GM19240 (cell line): ENCODE results near the gene TMOD1.

ENCODE experiments used
- DNase-seq: peaks from one replicate; pipeline ENCODE4 v3.0.0; 2011; ENCODE audit warnings: low spot score; ENCODE audit not compliant: insufficient read length

TMOD1 gene

DNA sequence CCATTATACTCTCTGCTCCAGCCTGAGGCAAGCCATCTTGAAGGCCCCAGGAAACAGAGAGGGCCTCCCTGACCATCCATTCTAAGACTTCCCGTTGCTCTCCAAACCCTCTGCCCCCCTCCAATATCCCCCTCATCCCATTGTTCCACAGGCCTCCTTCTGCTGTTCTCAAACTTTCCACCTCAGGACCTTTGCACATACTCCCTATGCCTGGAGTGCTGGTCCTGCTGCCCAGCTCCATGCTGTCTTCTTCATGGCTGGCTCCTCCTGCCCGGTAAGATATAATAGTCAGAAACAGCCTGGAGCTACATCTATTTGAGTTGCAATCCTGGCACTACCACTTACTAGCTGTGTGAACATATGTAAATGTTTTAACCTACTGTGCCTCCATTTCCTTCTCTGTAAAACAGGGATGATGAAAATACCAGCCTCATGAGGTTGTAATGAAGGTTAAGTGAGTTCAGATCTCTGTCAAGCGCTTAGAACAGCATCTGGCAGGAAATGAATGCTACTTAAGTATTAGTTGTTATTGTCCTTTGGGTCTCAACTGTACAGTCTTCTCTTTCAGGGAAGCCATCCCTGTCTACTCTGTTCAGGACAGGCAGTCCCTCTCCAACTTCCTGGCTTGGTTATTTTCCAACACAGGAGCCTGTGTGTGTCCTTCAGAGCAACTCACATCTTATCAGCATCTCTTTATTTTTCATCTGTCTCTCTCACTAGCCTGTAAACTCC, 45.8 kb downstream of the TMOD1 start:
- DNase-seq = no peak

DNA sequence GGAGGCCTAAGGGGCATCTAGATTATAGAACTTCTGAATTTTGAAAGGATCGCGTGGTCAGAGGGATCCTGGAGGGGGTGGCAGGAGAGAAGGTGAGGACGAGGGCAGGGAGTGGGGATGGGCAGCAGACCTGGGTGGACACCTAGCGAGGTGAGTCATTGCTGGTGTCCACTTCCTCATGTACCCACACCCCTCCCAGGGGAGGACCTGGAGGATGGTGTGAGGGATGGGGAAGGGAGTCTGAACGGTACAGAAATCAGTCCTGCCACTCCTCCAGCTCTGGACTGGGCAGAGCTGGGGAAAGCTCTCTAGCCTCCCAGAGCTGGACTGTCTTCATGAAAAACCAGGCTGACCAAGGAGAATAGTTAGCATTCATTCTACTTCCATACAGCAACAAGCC, 46.9 kb downstream of the TMOD1 start:
- DNase-seq = no peak

DNA sequence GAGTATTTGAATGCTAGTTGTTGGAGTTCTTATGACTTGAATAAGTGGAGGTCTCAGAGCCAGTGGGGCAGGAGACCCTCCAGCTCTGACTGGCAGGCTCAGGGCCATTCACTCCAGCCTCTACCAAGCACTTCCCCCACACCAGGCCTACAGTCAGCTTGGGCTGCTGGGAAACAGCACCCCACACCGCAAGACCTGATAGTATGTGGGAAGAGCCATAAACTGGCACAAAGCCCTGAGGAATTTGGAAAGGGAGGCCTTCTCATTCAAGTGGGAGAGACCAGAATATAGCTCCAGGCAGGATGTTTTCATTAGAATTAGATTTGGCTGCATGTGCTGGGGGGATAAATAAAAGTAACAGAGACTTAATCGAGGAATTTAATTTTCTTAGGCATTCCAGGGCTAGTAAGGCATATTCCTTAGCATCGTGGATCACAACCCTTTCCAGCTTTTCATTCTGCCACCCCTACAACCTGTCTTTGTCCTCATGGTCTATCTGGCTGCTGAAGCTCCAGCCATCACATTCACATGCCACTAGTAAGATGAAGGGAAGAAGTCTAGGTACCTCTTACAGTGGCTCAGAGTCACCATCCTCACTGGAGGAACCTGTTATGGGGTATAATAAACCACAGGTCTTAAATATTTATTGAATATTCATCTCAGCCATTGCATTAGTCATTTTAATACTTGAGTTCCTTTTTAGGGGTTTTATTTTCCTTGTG, 47.5 kb downstream of the TMOD1 start:
- no peak for DNase-seq

DNA sequence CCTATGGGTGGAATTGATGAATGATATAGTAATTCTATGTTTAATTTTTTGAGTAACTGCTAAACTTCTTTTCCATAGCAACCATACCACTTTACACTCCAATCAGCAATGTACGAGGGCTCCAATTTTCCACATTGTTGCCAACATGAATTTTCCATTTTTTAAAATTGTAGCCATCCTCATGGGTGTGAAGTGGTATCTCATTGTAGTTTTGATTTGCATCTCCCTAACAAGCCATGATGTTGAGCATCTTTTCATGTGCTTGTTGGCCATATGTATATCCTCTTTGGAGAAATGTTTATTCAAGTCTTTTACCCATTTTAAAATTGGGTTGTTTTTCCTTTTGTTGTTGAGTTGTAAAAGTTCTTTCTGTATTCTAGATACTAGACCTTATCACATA, 48.9 kb downstream of the TMOD1 start:
- no peak for DNase-seq

DNA sequence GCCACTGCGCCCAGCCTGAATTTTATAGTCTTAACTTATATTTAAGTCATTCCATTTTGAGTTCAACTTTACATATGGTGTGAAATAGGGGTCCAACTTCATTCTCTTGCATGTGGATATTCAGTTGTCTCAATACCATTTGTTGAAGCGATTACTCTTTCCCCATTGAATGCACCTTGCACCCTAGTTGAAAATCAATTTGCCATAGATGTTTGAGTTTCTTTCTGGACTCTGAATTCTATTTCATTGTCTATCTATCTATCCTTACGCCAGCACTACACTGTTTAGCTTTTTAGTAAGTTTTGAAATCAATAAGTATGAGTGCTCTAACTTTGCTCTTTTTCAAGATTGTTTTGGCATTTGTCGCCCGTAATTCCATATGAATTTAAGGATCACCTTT, 49.8 kb downstream of the TMOD1 start:
- no peak for DNase-seq

DNA sequence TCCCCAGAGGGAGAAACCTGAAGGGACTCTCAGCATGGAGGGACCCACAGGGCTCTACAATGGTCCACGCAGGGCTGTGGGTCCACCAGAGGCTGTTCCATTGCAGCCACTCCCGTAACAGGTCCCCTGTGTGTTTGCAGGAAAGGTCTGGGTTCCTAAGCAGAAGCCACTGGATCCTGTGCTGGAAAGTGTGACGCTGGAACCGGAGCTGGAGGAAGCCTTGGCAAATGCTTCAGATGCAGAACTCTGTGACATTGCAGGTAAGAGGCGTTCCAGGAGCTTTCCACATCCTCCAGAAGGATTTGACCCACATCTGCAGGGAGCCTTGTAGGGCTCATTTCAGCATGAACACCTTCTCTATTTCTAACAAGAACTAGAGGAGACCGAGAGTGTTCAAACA, 51.7 kb downstream of the TMOD1 start:
- DNase-seq = no peak

DNA sequence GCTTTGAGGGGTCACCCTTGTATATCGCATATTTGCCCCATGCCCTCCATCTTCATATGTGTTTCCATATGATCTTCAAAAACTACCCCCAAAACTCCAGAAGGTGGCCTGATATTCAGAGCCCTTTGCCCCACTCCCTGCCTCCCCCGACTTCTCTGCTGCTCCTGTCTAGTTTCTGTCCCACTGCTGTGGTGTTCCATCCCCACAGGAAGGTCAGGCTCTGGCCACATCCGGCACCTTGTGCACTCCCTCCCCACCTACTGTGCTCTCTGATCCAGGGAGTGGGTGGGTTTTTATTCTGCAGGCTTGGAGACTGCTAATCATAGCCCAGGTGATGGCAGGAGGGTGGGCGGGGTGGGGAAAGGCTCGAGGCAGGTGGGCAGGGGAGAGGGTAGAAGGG, 52.4 kb downstream of the TMOD1 start:
- no peak for DNase-seq

DNA sequence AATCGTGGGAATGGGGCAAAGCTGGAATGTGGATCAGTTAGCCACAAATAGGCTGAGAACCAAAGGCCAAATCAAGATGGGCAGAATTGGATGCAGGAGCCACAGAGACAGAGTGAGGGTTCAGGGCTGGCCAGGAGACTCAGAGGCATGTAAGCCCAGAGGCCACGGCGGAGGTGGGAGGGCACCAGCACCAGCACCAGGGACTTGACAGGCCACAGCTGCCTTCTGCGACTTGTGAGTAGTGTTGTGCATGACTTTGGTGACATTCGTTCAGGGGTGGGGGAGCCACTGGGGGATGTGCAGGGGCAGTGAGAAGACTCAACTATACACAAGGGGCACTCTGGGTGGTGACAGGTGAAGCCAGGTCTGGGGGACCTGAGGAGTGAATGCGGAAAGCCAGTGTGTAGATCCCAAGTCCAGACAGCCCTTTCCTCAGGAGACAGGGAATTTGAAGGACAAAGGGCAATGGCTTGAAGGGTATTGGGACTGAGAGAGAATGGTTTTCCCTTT, 53.2 kb downstream of the TMOD1 start:
- DNase-seq = no peak

DNA sequence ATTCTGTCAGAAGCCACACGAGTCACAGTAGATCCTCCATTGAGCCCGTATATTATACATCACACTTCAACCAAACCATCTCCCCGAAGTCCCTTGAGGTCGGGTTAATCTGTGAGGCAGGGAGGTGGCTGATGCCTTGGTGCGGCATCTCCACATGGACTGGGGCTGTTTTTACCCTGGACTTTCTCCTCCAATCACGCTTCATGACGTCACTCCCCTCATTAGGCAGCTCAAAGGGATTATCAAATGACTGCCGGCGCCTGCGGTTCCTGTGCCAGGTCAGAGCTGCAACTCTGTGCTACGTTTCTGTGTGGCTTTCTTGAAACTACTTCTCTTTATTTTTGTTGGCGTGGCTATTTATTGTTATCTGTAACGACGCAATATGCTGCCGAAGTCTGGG, 53.7 kb downstream of the TMOD1 start:
- no peak for DNase-seq

DNA sequence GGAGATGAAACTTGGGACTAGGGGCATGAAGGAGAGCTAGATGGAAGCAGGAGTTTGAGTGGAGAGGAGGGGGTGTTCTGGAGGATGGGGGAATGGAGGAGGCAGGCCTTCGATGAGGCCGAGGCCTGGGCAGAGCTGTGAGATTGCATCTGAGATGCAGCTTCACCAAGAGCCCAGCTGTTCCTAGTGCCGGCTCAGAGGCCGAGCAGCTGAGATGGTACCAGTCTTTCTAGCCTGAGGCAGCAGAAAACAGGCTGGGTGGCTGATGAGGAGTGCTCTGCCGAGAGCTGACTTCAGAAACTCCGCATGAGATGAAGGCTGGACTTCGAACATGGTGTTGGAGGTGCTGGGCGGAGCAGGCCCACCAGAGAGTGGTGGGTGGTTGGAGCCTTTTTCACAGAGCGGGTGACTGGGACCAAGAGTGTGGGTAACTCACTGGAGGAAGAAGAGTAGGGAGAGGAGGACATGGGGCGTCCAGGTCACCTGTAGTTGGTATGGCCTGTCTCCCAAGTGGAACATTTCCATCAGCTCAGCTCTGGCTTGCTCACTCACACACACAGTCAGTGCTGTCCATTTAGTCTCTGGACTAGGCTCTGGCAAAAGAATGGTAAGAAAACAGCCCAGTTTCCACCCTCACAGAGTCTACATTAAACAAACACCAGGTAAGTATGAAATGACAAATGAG, 54.7 kb downstream of the TMOD1 start:
- no peak for DNase-seq

DNA sequence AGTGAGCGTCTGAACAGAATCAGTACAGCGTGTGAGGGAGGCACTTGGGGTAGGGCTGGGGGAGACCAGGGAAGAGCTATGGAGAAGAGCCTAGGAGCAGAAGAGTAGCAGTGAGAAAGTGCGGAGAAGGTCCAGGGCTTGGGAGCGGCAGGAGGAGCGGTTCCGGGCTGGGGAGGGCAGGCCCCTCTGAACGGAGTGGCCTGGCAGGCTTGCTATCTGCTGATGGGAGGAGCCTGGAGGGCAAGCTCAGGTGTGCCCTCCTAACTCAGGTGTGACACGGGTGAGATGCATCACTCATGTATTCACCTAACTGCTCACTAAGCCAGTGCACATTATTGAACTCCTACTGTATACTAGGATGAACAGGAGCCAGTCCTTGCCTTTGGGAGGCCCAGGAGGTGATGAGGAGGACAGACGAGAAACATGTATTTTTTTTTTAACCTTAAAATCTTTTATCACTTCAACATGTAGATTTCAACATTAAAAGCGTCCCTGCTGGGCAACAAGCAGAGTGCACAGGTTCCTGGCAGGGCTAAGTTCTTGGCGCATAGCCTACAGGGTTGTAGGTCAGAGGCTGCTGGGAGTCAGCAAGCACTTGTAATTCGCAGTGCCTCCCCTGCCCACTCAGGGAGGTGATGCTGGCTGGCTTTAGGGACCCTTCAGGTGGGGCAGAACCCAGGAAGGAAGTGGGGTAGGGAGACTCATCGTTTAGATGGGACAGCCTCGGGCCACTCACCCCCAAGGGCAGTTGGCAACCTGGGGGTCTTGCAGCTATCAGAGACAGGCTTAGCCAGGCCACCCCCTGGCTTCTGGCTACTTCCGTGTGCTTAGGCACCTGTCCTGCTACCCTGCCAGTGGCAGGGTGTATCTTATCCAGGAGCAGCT, 55.5 kb downstream of the TMOD1 start:
- DNase-seq = no peak

DNA sequence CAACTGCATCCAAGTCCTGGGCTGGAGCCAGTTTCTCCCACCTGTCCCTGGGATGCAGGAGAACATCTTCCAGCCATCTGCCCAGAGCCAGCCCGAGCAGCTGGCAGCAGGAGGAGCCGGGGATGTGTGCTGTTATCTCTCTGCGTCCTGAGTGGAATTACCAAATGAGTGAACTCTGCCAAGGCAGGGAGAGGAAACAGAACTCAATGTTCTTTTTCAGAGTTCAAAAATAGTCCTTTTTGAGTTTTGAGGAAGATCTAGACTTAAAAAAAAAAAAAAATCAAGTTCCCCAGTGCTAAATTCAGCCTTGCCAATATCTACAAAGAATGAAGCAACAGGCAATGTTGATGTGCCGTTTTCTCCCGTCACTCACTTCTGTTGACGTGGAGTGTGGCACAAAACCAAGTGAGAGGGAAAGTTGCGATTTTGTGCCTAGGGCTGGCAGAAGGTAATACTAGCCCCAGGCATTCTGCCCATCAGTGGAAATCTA, 56.2 kb downstream of the TMOD1 start:
- no peak for DNase-seq

DNA sequence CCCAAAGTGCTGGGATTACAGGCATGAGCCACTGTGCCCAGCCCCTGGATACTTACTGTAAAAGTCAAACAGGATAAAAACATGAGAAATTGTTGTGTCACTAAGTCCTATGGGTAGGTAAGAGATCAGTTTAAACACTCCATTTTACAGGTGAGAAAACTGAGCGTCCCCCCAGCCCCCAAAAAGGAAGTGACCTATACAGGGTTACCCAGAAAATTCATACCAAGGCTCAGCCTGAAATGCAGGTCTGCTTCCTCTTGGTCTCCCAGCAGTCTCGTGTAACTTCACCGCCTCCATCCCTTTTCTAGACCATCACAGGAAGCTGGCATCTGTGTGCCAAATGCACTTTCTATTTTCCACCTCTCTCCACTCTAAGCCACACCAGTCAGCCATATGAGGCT, 57.2 kb downstream of the TMOD1 start:
- DNase-seq = no peak

DNA sequence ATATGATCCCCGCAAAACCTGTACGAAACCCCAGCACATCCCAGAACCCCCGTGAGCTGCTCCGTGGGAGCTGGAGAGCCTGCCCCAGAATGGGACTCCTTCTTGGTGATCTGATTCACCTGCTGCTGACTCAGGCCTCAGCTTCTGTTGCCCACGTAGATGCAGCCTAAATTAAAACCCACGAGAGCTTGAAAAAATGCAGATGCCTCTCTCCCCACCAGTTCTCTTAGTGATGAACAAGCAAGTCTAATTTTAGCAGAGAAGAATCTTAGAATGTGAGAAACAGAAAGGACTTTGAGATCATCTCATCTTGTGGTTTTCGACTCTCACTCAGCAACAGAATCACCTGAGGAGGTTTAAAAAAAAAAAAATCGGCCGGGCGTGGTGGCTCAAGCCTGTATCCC, 57.6 kb downstream of the TMOD1 start:
- peak; percentile 35 for DNase-seq

DNA sequence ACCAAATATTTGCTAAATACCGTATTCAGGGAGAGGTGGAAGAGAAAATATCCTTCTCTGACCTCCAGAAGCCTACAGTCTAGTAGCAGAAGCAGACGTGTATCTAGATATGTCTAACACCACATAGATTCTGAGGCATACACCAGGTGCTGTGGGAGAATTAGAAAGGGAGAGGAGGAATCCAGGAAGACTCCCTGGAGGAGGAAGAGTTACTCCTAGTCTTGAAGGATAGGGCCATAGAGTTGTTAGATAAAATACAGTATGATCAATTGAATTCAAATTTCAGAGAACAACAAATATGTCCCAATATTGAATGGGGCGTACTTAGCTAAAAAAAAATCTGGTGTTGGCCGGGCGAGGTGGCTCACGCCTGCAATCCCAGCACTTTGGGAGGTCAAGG, 58.7 kb downstream of the TMOD1 start:
- no peak for DNase-seq

DNA sequence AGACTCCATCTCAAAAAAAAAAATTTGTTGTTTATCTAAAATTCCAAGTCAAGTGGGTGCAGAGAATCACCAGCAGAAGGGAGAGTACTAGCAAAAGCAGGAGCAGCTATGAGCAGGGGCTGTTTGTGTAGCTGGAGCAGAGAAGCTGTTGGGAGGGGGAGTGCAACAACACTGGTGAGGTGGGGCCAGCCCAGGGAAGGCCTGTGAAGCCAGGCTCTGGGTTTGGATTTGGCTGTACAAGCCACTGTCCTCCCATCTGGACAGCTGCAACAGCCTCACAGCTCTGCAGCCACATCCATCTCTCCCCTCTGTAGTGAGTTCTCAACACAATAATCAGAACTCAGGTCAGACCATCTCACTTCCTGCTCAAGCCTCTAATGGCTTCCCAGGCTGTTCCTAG, 59.4 kb downstream of the TMOD1 start:
- no peak for DNase-seq

DNA sequence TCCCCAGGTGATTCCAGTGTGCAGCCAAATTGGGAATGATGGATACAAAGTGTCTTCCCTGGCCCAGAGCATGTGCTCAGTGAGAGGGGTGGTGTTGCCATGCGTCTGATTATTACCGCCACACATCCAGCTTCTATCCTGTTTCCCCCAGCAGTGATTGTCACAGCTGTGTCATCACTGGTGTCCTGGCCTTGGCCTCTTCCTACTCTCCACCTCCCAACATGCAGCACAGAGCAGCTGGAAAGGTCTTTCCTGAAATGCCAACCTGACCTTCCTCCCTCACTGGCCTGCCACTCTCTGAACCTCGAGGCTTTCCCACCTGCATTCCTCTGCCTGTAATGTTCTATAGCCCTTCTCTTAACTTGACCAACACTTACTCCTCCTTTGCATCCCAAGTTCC, 60.0 kb downstream of the TMOD1 start:
- no peak for DNase-seq

DNA sequence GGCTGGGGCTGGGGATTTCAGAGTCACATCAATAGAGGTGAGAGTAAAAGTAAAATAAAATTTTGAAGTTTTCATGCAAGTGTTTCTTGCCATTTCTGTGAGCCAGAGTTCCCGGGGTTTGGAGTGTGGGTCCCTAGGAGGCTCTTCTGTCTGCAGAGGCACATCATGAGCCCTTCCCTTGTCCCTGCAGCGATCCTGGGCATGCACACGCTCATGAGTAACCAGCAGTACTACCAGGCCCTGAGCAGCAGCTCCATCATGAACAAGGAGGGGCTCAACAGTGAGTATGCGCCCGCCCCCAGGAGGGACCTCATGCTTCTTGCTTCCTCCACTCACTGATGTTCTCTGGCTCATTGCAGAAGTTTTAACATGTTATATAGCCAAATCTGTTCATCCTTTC, 61.1 kb downstream of the TMOD1 start:
- no peak for DNase-seq

DNA sequence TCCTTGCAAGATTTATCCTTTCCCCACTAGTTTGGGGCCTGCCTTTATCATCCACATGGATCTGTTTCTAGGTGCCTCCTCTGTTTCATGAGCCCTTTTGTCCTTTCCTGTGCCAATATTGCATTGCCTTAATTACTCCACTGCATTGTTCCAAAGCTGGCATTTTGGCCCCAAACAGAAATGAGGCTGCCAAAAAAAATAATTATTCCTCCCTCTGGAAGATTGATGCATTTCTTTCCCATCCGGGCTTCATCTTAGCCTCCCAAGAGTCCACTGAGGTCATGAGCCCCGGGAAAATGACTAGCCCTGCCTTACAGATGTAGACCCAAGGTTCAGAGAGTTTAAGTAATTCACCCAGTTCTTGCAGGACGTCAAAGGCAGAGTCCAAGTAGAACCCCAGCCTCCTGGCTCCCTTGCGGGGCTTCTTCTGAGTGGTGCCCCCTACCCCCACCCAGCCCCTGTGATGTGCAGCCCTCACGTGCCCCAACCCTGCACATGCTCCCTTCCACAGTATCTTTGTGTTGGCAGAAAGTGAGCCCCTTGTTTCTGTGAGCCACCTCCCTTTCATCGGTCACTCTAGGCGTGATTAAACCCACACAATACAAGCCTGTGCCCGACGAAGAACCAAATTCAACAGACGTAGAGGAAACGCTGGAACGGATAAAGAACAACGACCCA, 62.1 kb downstream of the TMOD1 start:
- DNase-seq = no peak

DNA sequence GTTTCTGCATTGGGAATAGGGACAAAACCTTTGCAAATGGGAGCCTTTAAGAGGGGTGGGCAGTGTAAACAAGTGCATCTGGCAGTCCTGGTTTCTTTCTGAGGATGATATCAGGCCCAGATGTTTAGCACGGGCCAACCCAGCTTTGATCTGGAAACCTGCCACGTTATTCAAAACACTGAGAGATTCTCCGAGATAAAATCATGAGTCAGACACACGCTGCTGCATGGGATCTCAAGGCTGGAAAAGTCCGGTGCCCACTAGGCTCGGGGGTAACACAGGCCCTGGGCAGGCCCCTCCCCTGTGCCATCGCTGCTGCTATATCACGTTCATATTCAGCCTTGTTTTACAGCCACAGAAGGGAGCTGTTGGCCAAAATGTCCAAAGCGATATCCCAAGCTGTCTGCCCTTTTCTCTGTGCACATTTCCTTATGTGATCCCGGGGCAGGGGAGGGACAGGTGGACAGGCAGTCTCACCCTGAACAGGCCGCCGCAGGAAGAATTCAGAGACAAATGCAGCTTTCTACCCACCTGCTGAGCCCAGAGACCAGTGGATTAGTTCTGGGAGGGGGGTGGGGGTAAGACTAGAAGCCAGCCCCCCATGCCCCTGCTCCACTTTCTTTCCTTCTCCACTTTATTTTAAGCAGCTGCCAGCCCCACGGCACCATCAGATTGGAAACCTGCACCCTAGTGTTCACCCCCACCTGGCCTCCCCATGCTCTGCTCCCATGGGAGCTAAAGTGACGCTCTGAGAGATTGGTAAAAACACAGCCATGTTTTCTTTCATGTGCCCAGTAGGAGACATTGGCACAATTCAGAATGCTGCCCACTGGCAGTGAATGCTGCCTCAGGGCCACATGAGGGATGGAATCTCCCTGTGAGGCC, 63.1 kb downstream of the TMOD1 start:
- DNase-seq = no peak
